IgD-negative memory B cell (primary cell): ENCODE data around the gene ABR. TPM values are rescaled to one million over a fixed set of nuclear protein-coding genes. Genes with fewer than 3 reads are reported as not detected.
"Not testable (repeated sequence)": the region's sequence is repeated elsewhere in the genome, so short reads cannot be mapped to it uniquely, and the experiment has no call there.

Experiments used
- H3K27ac Mint-ChIP-seq, 3 donors: one replicate each; pipeline ENCODE4 v1.8.0; 2020 to 2022; ENCODE audit warnings: mild to moderate bottlenecking in 3 of 3, mixed read lengths in 3 of 3, moderate library complexity in 1 of 3
- H3K27me3 Mint-ChIP-seq: one replicate; pipeline ENCODE4 v1.8.0; 2021; ENCODE audit warnings: mixed read lengths
- H3K36me3 Mint-ChIP-seq: one replicate; pipeline ENCODE4 v1.8.0; 2020; ENCODE audit warnings: mild to moderate bottlenecking, mixed read lengths
- H3K4me1 Mint-ChIP-seq, 3 donors: one replicate each; pipeline ENCODE4 v1.8.0; 2020 to 2022; ENCODE audit warnings: mixed read lengths in 3 of 3, mild to moderate bottlenecking in 1 of 3
- H3K4me3 Mint-ChIP-seq, 4 donors: one replicate each; pipeline ENCODE4 v1.8.0; 2020 to 2022; ENCODE audit warnings: mild to moderate bottlenecking in 4 of 4, mixed read lengths in 4 of 4, moderate library complexity in 3 of 4
- H3K9me3 Mint-ChIP-seq, 3 donors: one replicate each; pipeline ENCODE4 v1.8.0; 2020 to 2021; ENCODE audit warnings: mixed read lengths in 3 of 3, mild to moderate bottlenecking in 1 of 3
- polyA plus RNA-seq: library from polyadenylated mRNA; unstranded; fragments of 300-500 nt; fragmentation: Illumina TruSeq; gene quantifications from one replicate; pipeline ENCODE4 v1.2.3, GENCODE V29; 2021

Gene ABR
- polyA plus RNA-seq, 1 donor from 2014 or later: 19.2 TPM

DNA sequence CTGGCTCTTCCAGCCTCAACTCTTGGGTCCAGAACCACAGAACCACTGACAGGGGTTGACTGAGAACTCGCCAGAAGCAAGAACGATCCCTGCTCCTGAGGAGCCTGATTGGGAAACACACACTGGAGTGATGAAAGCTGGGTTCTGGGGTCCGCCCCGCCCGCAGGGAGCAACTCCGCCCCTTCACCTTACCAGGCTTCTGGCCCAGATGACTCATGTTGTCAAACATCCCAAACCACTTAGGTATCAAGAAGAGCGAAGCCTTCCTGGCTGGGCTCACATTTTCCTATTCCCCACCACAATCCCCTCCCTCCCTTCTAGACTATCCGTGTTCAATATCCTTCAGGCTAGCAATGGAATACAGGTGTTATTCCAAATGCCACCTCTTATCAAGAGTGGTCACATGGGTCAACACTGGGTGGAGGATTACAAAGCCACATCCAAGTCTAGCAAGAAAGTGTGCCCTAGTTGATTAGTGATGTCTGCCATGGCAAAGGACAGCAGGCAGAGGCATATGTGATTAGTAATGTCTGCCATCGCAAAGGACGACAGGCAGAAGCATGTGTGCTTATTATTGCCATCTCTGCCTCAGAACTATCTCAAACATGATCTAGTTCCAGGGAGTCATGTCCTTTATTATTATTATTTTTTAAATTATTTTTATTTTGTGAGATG, 112.4 kb downstream of the ABR start:
- peak overlapping the region in 1 of 4 donors; percentile 37 for H3K4me3 Mint-ChIP-seq
- no peak overlapping the region for H3K27ac Mint-ChIP-seq
- H3K9me3 Mint-ChIP-seq: no peaks in the 10 kb centered on the region
- peaks cover 0 to 1% (median 0%) of the 10 kb centered on the region in 3 donors for H3K4me1 Mint-ChIP-seq
- no peaks in the 10 kb centered on the region for H3K27me3 Mint-ChIP-seq
- H3K36me3 Mint-ChIP-seq: peaks cover 10% of the 10 kb centered on the region

DNA sequence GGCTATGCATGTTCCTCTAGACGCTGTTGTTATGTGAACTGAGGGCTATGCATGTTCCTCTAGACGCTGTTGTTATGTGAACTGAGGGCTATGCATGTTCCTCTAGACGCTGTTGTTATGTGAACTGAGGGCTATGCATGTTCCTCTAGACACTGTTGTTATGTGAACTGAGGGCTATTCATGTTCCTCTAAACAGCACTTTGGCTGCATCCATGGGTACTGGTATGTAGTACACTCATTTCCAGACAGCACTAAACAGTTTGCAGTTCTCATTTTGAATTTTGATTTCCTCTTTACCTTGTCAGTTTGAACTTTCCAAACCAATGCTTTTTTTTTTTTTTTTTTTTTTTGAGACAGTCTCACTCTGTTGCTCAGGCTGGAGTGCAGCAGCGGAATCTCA, 114.4 kb downstream of the ABR start:
- not testable (repeated sequence) for H3K9me3 Mint-ChIP-seq, H3K4me3 Mint-ChIP-seq, H3K27ac Mint-ChIP-seq, H3K27me3 Mint-ChIP-seq, H3K4me1 Mint-ChIP-seq
- peaks cover 10% of the 10 kb centered on the region for H3K36me3 Mint-ChIP-seq

DNA sequence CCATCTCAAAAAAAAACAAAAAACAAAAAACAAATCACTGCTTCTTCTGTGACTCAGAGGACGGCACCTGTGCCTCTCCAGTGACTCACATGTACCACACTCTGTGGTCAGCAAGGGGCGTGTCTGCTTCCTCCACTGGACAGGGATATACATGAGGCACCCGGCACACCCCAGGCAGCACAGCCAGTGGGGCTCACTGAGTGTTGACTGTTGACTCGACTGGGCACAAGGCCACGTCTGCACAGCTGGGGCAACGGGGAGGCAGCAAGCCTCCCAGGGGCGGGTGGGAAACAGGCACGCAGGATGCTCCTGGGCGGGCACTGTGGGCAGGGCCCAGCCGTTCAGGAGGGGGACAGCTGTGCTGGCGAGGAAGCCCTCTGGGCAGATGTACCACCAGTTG, 118.8 kb downstream of the ABR start:
- peaks cover 1% of the 10 kb centered on the region for H3K36me3 Mint-ChIP-seq
- H3K27me3 Mint-ChIP-seq: no peaks in the 10 kb centered on the region
- peaks cover 0 to 1% (median 0%) of the 10 kb centered on the region in 3 donors for H3K9me3 Mint-ChIP-seq
- H3K4me1 Mint-ChIP-seq: no peaks in the 10 kb centered on the region
- H3K27ac Mint-ChIP-seq: no peak overlapping the region
- H3K4me3 Mint-ChIP-seq: no peak overlapping the region

DNA sequence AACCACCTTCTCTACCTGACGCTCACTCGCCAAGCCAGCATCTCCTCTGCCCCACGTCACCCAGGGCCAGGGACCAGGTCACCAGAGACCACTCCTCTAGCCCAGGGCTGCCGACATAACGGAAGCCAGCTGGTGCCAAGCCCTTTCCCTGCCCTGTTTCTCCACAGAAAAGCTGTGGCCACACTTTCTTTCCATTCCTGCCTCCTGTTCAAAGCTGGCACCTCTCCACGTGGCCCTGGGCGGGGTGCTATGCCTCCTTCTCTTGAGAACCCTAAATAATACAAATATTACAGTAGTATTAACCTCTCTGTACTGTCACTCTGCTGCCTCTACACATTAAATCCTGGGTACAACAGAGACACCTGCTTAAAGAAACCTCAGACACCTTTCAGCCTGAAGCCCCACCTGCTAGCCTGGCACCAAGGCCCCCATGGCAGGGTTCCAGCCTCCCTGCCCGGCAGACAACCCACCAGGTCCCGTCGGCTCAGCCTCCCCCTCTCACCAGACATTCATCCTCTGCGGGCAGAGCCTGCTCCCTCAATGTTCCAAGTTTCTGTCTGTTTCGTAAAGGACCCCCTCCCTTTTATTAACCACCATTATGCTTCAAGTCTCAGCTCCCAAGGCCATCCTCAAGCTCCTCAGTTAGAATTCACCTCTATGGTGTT, 120.5 kb downstream of the ABR start:
- H3K27ac Mint-ChIP-seq: peak overlapping the region; percentile 33 to 67 (median 52)
- peaks cover 1% of the 10 kb centered on the region for H3K36me3 Mint-ChIP-seq
- no peaks in the 10 kb centered on the region for H3K27me3 Mint-ChIP-seq
- no peaks in the 10 kb centered on the region for H3K4me1 Mint-ChIP-seq
- H3K4me3 Mint-ChIP-seq: no peak overlapping the region
- peaks cover 0 to 1% (median 0%) of the 10 kb centered on the region in 3 donors for H3K9me3 Mint-ChIP-seq

DNA sequence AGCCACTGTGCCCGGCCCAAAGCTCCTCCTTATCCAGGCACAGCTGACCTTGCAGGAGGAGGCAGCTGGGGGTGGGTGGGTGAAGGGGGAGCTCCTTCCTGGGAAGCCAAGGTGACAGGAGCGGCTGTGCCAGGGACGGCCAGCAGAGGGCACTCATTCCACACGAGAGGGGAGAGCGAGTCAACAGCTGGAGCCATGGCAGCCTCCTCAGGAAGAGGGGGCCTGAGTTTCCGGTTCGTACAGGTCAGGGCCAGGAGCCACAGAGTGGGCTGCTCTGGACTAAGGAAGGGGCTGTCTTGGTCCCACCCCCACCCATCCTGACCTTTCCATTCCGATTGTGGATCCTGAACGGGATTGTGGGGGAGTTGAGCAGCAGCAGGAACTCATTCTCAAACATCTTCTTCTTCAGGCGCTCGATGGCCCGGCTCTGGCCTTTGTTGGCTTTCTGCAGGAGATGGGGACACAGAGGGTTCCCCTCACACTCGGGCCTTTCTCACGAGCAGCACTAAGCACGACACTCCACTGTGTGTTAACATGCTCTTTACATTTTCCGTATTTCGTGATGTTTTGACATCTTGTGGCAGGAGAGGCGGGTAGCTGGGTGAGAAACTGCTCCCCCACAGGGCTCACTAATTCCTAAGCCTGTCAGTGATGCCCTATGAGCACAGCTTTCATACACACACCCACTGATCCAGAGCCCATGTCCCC, 121.2 kb downstream of the ABR start:
- H3K9me3 Mint-ChIP-seq: peaks cover 0 to 1% (median 0%) of the 10 kb centered on the region in 3 donors
- no peak overlapping the region for H3K4me3 Mint-ChIP-seq
- H3K36me3 Mint-ChIP-seq: peaks cover 1% of the 10 kb centered on the region
- peak overlapping the region in 1 of 3 donors; percentile 33 for H3K27ac Mint-ChIP-seq
- H3K27me3 Mint-ChIP-seq: no peaks in the 10 kb centered on the region
- no peaks in the 10 kb centered on the region for H3K4me1 Mint-ChIP-seq

DNA sequence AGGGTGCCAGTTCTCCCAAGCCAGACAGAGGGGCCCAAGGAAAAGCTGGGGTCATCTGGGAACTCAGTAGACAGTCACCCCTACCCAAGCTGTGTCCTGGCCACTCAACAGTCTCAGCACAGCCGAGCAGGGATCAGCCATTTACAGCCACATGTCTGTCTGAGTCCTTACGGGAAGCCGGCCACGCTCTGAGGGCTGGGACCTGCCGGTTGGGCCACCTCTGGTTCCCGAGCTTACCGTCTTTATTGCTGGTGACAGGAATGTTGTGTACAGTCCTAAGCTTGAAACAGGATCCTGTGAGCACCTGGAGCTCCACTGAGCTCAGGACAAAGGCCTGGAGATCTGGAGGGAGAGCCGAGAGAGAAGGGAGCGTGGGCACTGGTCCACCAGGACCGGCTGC, 123.0 kb downstream of the ABR start:
- H3K27ac Mint-ChIP-seq: peak overlapping the region in 1 of 3 donors; percentile 76
- no peaks in the 10 kb centered on the region for H3K27me3 Mint-ChIP-seq
- peaks cover 0 to 1% (median 0%) of the 10 kb centered on the region in 3 donors for H3K9me3 Mint-ChIP-seq
- peak overlapping the region in 1 of 4 donors; percentile 29 for H3K4me3 Mint-ChIP-seq
- H3K36me3 Mint-ChIP-seq: peaks cover 1% of the 10 kb centered on the region
- H3K4me1 Mint-ChIP-seq: no peaks in the 10 kb centered on the region

DNA sequence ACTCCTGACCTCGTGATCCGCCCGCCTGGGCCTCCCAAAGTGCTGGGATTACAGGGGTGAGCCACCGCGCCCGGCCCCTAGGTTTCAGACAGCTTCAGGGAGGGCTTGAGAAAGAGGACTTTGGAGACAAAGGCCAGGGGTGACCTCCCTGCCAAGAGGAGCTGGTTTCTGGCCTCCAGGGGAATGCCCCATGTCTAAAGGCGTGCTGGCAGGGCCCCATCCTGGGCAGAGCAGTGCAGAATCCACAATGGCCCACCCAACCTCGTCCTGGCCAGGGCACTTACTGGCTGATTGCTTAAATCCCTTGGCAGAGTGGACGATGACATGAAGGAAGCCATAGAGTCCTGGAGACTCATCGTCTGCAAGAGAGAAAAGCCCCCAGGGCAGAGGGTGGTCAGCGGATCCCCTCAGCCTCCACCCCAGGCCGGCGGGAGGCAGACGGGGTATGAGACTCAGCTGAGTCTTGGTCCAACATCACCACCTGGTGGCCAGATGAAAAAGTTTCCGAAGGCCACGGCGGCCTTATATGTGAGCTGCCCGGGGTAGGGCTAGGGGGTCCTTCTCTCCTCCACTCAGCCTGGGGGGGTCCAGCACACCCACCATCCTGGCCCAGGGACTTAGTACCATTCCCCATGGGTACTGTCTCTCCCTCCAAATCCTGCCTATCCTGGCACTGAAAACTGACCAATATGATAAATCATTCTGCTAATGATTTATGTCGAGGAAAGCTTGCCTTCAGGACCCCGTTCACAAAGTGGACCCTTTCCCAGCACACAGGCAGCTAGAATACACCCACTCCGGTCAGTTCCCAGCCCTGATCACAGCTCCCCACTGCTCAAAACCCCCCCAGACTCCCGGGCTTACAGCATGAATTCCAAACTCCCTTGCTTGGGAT, 123.8 kb downstream of the ABR start:
- Mint-ChIP-seq H3K4me3 (no peak overlapping the region), H3K27ac (peak overlapping the region in 1 of 3 donors; percentile 76), H3K9me3 (peaks cover 0 to 1% (median 0%) of the 10 kb centered on the region in 3 donors), H3K27me3 (no peaks in the 10 kb centered on the region), H3K36me3 (peaks cover 1% of the 10 kb centered on the region), H3K4me1 (no peaks in the 10 kb centered on the region)

DNA sequence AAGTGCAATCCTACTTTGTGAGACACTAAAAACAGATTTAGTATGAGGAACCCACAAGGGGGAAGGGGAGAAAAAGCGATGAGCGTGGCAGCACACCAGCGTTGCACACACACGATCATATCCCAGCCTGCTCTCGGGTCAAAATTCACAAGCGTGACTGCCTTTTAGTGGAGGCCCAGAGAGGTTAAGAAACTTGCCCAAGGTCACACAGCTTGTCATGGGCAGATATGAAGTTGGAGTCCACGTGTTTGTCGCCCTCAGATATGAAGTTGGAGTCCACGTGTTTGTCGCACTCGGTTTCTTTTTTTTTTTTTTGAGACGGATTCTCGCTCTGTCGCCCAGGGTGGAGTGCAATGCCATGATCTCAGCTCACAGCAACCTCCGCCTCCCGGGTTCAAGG, 124.5 kb downstream of the ABR start:
- Mint-ChIP-seq H3K36me3 (peaks cover 1% of the 10 kb centered on the region), H3K9me3 (peaks cover 0 to 1% (median 0%) of the 10 kb centered on the region in 3 donors), H3K4me3 (no peak overlapping the region), H3K4me1 (no peaks in the 10 kb centered on the region), H3K27me3 (no peaks in the 10 kb centered on the region), H3K27ac (no peak overlapping the region)

DNA sequence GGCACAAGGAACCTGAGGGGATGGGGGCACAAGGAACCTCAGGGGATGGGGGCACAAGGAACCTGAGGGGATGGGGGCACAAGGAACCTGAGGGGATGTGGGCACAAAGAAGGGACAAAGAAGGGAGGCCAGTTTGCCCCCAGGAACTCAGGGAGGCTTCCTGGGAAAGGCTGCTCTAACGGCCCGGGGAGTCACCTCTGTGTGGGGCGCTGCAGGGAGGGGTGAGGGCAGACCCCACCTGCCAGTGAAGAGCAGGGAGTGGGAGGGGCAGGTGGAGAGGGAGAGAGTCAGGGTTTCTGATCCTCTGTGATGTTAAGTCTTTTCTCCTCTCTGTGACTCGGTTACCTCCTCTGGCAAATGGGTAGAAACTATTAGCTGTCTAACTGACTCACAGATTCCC, 125.1 kb downstream of the ABR start:
- no peaks in the 10 kb centered on the region for H3K4me1 Mint-ChIP-seq
- peak overlapping the region in 1 of 4 donors; percentile 5 for H3K4me3 Mint-ChIP-seq
- H3K36me3 Mint-ChIP-seq: peaks cover 1% of the 10 kb centered on the region
- H3K27me3 Mint-ChIP-seq: no peaks in the 10 kb centered on the region
- H3K9me3 Mint-ChIP-seq: peaks cover 0 to 1% (median 0%) of the 10 kb centered on the region in 3 donors
- no peak overlapping the region for H3K27ac Mint-ChIP-seq

DNA sequence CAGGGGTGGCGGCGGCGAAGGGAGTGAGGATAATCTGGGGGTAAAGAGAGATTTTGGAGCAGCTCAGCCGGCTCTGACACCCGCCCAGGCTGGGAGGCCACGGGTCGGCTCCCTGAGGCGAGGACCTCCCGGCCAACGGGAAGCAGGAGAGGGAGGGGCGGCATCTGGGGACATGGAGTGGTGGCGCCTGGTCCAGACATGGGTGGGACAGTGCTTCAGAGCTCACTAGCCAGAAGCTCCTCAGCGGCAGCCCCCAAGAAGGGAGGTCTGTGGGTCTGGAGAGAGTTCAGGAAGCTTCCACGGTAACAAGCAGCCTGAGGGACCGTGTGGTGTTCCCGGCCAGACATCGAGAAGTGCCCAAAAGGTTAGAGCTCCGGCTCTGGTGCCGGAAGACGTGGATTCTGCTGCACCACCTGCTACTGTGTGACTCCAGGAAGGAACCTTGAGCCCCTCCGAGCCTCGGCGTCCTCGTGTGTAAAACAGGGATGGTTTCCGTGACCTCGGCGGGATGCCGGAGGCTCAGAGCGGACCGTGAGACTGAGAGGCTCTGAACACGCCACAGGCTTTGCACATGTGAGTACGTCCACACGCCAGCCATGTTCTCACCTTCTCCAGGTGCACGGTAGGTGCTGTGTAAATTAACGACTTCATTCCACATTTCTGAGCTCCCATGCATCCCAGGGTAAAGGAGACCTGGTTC, 126.0 kb downstream of the ABR start:
- Mint-ChIP-seq H3K9me3 (no peaks in the 10 kb centered on the region), H3K4me1 (no peaks in the 10 kb centered on the region), H3K27ac (no peak overlapping the region), H3K36me3 (peaks cover 1% of the 10 kb centered on the region), H3K4me3 (no peak overlapping the region), H3K27me3 (no peaks in the 10 kb centered on the region)

DNA sequence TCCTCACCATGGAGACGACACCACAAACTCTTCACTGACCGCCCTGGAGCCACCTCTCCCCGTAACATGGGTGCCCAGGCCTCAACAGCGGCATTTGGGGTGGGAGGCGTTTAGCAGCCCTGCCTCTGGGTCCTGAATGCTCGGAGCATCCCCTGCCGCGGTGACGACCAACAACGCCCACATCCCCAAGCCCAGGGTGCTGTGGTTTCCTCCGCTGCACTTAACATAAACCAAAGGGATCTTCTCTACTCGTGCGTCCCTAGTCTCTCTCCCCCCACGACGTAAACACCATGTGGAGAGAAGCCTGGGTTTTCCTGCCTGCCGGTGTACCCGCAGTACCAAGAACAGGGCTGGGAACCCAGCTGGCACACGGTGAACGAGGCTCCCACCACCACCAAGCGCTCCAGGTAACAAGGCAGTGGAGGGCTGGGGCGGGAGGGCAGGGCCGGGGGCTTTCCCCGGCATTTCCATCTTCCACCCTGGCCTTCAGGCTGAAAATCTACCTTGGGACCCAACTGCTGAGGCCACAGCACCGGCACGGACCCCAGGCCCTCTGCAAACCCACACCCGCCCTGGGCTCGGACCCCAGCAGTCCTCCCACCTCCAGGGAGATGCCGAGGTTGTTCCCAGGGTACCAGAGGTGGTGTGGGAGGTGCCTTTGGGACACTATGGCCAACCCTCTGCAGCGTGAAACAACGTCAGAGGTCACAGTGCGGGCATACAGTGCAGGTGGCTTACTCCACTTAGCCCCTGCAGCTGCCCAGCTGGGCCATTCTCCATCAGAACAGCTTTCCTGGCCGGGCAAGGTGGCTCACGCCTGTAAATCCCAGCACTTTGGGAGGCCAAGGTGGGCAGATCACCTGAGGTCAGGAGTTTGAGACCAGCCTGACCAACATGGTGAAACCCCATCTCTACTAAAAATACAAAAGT, 128.5 kb downstream of the ABR start:
- Mint-ChIP-seq H3K9me3 (no peaks in the 10 kb centered on the region), H3K27me3 (no peaks in the 10 kb centered on the region), H3K4me1 (no peaks in the 10 kb centered on the region), H3K36me3 (peaks cover under 1% of the 10 kb centered on the region), H3K4me3 (no peak overlapping the region), H3K27ac (peak overlapping the region in 1 of 3 donors; percentile 77)

DNA sequence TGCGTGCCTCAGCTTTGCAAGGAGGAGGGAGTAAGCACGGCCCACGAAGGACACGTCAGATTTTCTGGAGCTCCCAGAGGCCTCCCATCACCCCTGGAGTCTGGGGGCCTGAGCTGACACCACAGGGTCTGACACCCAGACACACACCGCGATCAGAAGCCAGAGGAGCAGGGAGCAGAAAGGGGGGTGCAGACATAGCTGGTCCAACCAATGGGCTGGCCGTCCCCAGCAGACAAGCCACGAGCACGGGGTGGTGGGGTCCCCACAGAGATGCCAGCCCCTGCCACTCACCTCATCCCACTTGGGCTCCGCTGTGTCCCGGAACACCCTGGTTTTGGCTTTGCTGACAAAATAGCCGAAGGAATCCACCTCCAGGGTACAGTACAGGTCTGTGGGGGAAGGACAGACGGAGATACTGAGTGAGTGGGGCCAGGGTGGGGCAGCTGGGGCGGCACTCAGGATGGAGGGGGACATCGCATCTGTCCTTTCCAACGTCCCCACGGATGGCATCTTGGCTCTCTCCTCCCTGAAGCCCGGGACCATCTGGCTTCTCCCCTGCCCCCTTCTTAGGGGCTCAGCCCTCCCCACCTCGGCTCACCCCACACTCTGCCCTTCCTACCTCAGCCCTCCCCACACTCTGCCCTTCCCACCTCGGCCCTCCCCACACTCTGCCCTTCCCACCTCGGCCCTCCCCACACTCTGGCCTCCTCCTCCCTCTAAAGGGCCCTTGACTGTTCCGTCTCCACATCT, 129.4 kb downstream of the ABR start:
- H3K4me3 Mint-ChIP-seq: no peak overlapping the region
- H3K27me3 Mint-ChIP-seq: no peaks in the 10 kb centered on the region
- no peaks in the 10 kb centered on the region for H3K9me3 Mint-ChIP-seq
- peaks cover 2% of the 10 kb centered on the region for H3K36me3 Mint-ChIP-seq
- H3K27ac Mint-ChIP-seq: peak overlapping the region in 1 of 3 donors; percentile 77
- no peaks in the 10 kb centered on the region for H3K4me1 Mint-ChIP-seq
